Omental fat pad (tissue), 4 donors: ENCODE measurements around the gene CACNA1D. TPM values are rescaled to one million over a fixed set of nuclear protein-coding genes. Genes with fewer than 3 reads are reported as not detected.
A peak's percentile ranks its signal among the peaks of the same experiment; 100 is the strongest.

Experiments used
- ATAC-seq: fragments of 150-250 bp; one replicate; pipeline ENCODE4 v1.9.1; 2016; ENCODE audit warnings: mild to moderate bottlenecking, moderate library complexity; ENCODE audit not compliant: low FRiP score
- DNase-seq: peaks from one replicate; pipeline ENCODE4 v3.0.0-alpha.2; 2019; ENCODE audit warnings: low spot score
- CTCF ChIP-seq, 3 donors: fragments of 450-650 bp; IDR thresholded peaks; one replicate each; pipeline ENCODE4 v1.5.1; 2016 to 2017; ENCODE audit warnings: antibody characterized with exemption in 3 of 3, mild to moderate bottlenecking in 3 of 3, moderate library complexity in 2 of 3
- total RNA-seq, 4 donors: library from RNA; depleted of rRNA; stranded (reverse); fragments of >200 nt; gene quantifications; one replicate each; pipeline ENCODE4 v1.1.0, GENCODE V29; 2016

CACNA1D gene
- total RNA-seq, 4 donors from 2014 or later = 0.24 to 1.8 (median 0.74) TPM

GRCh38 chr3:53750253-53751210 is 256.1 kb downstream of the CACNA1D start:
- ATAC-seq = no peak
- no peak for DNase-seq
- no peak for TF ChIP-seq CTCF (IDR thresholded peaks at IDR 0.05)

GRCh38 chr3:53753518-53754183 is 259.2 kb downstream of the CACNA1D start:
- ATAC-seq = no peak
- no peak for DNase-seq

GRCh38 chr3:53754325-53754724 is 259.9 kb downstream of the CACNA1D start:
- no peak for DNase-seq
- peak; percentile 32 for ATAC-seq
- no peak for TF ChIP-seq CTCF (IDR thresholded peaks at IDR 0.05)

More at GRCh38 chr3:53753518-53754183, 259.2 kb downstream of the CACNA1D start:
- TF ChIP-seq CTCF (IDR thresholded peaks at IDR 0.05) = no peak

GRCh38 chr3:53758846-53759245 is 264.4 kb downstream of the CACNA1D start:
- ATAC-seq = no peak
- no peak for DNase-seq

GRCh38 chr3:53763353-53763752 is 268.9 kb downstream of the CACNA1D start:
- TF ChIP-seq CTCF (IDR thresholded peaks at IDR 0.05) = no peak
- DNase-seq = no peak
- no peak for ATAC-seq

More at GRCh38 chr3:53758846-53759245, 264.4 kb downstream of the CACNA1D start:
- no peak for TF ChIP-seq CTCF (IDR thresholded peaks at IDR 0.05)

GRCh38 chr3:53764026-53764775 is 269.8 kb downstream of the CACNA1D start:
- ATAC-seq = no peak

More at GRCh38 chr3:53764026-53764775, 269.8 kb downstream of the CACNA1D start:
- DNase-seq = no peak
- no peak for TF ChIP-seq CTCF (IDR thresholded peaks at IDR 0.05)
